A549 (cell line): Measurements from ENCODE around the gene CELF2.

Experiments
- CBX2 ChIP-seq: fragments of 200-600 bp; sonication (generic); IDR thresholded peaks from 2 replicates; pipeline ENCODE4 v1.6.1; 2016; ENCODE audit warnings: low read depth, mild to moderate bottlenecking, borderline replicate concordance
- CEBPB ChIP-seq, 2 experiments: fragments of >200 bp in 1 of 2; sonication (Bioruptor Twin) in 1 of 2; formaldehyde crosslinking in 1 of 2; IDR thresholded peaks; 2 replicates each; pipeline ENCODE4 v1.6.1; 2012 to 2016
- FOXS1 ChIP-seq: fragments of 250-450 bp; sonication (Bioruptor Pico); IDR thresholded peaks from 2 replicates; pipeline ENCODE4 v1.5.0; 2020; ENCODE audit warnings: mild to moderate bottlenecking, moderate library complexity
- HDAC2 ChIP-seq: fragments of 200-600 bp; sonication (generic); IDR thresholded peaks from 2 replicates; pipeline ENCODE4 v1.6.1; 2016
- JUNB ChIP-seq: fragments of >200 bp; sonication (Bioruptor Twin); formaldehyde crosslinking; IDR thresholded peaks from 2 replicates; pipeline ENCODE4 v1.6.1; 2016
- MYC ChIP-seq: IDR thresholded peaks from 2 replicates; pipeline ENCODE4 v1.6.1; 2012; ENCODE audit warnings: mild to moderate bottlenecking, inconsistent platforms, low read length, improper control_type of control experiment, borderline replicate concordance
- PHF8 ChIP-seq: fragments of 200-600 bp; sonication (generic); IDR thresholded peaks from 2 replicates; pipeline ENCODE4 v1.6.1; 2016; ENCODE audit warnings: low read depth, mild to moderate bottlenecking, antibody characterized with exemption, moderate library complexity, borderline replicate concordance
- POLR2A ChIP-seq: IDR thresholded peaks from 2 replicates; pipeline ENCODE4 v1.6.1; 2012; ENCODE audit warnings: mild to moderate bottlenecking, low read length
- RAD21 ChIP-seq, 2 experiments: fragments of >200 bp in 1 of 2; sonication (Bioruptor Twin) in 1 of 2; formaldehyde crosslinking in 1 of 2; IDR thresholded peaks in 1 of 2; conservative IDR thresholded peaks in 1 of 2; 2 replicates in 1 of 2; 3 replicates in 1 of 2; pipeline ENCODE4 v1.6.1; 2012 to 2018; ENCODE audit warnings: inconsistent platforms in 1 of 2
- TF ChIP-seq, protein P1 (sequence below): fragments of >200 bp; sonication (Bioruptor Twin); formaldehyde crosslinking; IDR thresholded peaks from 3 replicates; pipeline ENCODE4 v1.5.1; 2016

DNA sequence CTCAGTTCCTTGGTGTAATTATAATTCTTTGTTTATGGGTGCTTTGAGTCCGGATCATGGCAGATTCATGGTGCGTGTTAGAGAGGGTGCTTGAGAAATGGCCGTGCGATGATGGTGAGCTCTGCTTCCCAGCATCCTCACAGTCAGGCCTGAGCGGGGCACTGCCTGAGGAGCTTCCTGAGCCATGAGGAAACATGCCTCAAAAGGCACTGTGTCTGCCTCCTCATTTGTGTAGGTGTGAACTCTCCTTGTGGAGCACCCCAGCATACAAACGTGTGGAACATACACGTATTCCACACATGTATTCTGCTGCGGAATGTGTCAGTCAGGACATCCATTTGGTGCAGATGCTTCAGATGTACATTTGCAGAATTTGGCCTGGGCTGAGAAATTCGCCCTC is 205.4 kb downstream of the CELF2 start:
- TF ChIP-seq, protein P1, sequence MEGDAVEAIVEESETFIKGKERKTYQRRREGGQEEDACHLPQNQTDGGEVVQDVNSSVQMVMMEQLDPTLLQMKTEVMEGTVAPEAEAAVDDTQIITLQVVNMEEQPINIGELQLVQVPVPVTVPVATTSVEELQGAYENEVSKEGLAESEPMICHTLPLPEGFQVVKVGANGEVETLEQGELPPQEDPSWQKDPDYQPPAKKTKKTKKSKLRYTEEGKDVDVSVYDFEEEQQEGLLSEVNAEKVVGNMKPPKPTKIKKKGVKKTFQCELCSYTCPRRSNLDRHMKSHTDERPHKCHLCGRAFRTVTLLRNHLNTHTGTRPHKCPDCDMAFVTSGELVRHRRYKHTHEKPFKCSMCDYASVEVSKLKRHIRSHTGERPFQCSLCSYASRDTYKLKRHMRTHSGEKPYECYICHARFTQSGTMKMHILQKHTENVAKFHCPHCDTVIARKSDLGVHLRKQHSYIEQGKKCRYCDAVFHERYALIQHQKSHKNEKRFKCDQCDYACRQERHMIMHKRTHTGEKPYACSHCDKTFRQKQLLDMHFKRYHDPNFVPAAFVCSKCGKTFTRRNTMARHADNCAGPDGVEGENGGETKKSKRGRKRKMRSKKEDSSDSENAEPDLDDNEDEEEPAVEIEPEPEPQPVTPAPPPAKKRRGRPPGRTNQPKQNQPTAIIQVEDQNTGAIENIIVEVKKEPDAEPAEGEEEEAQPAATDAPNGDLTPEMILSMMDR = no peak
- no peak for TF ChIP-seq CBX2
- TF ChIP-seq CEBPB (IDR thresholded peaks at IDR 0.05) = no peak
- no peak for TF ChIP-seq FOXS1 (CRISPR knock-in tag)
- TF ChIP-seq MYC = no peak
- no peak for TF ChIP-seq PHF8
- TF ChIP-seq POLR2A = no peak
- no peak for TF ChIP-seq JUNB
- TF ChIP-seq HDAC2 = no peak
- TF ChIP-seq RAD21 (conservative IDR thresholded peaks at IDR 0.05 in 1 of 2, IDR thresholded peaks at IDR 0.05 in 1 of 2) = no peak
